GM12892 (cell line): ENCODE measurements around the gene CYP20A1.

Experiments
- POLR2A ChIP-seq: IDR thresholded peaks from 2 replicates; pipeline ENCODE4 v1.6.1; 2011; ENCODE audit warnings: low read depth, low read length, control low read depth
- TAF1 ChIP-seq: IDR thresholded peaks from 2 replicates; pipeline ENCODE4 v1.6.1; 2011; ENCODE audit warnings: low read depth, mild to moderate bottlenecking, control low read depth, low read length, borderline replicate concordance

GRCh38 chr2:203286532-203286931 lies 47.7 kb downstream of the CYP20A1 start:
- TF ChIP-seq POLR2A: no peak
- TF ChIP-seq TAF1: no peak
